Activated naive CD8-positive, alpha-beta T cell treated with anti-CD3 and anti-CD28 coated beads for 36 hours (primary cell): ENCODE results near the gene PLEKHD1. TPM values are rescaled to one million over a fixed set of nuclear protein-coding genes. Genes with fewer than 3 reads are reported as not detected.
A peak's percentile ranks its signal among the peaks of the same experiment; 100 is the strongest.

ENCODE experiments used
- DNase-seq: peaks from one replicate; pipeline ENCODE4 v3.0.0; 2021
- H3K27ac Mint-ChIP-seq: one replicate; pipeline ENCODE4 v1.8.0; 2022; ENCODE audit warnings: mild to moderate bottlenecking, moderate library complexity, mixed read lengths
- H3K27me3 Mint-ChIP-seq: one replicate; pipeline ENCODE4 v1.8.0; 2022; ENCODE audit warnings: mild to moderate bottlenecking, mixed read lengths
- H3K36me3 Mint-ChIP-seq: one replicate; pipeline ENCODE4 v1.8.0; 2021; ENCODE audit warnings: mild to moderate bottlenecking, mixed read lengths
- H3K4me1 Mint-ChIP-seq: one replicate; pipeline ENCODE4 v1.8.0; 2021; ENCODE audit warnings: mixed read lengths
- H3K4me3 Mint-ChIP-seq: one replicate; pipeline ENCODE4 v1.8.0; 2022; ENCODE audit warnings: mild to moderate bottlenecking, moderate library complexity, mixed read lengths
- H3K9me3 Mint-ChIP-seq: one replicate; pipeline ENCODE4 v1.8.0; 2022; ENCODE audit warnings: mixed read lengths
- total RNA-seq, 2 experiments: library from RNA; stranded (reverse); gene quantifications; one replicate each; pipeline ENCODE4 v1.2.3, GENCODE V29; 2021

Gene PLEKHD1
- total RNA-seq, 2 experiments from 2014 or later, result 0.04 TPM; not detected in 1

DNA sequence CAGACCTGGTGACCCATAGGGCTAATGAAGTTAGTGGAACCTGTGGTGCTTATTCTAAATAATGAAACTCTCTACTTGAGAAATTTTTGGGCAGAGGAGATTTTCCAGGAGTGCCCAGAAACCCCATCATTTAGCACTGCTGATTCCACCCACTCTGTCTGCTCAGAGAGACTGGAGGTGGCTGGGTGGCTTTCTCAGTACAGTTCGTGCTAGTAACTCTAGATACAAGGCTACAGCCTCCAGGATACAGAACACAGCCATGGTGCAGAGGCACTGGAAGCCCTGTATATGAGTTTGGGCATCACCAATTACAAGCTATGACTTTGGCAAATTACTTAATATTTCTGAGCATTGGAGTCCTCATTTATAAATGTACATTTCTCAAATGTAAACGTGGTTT lies 57.8 kb downstream of the PLEKHD1 start:
- no peak overlapping the region for H3K27ac Mint-ChIP-seq
- no peak for DNase-seq
- H3K36me3 Mint-ChIP-seq, result no peaks in the 10 kb centered on the region
- peaks cover 8% of the 10 kb centered on the region for H3K4me1 Mint-ChIP-seq
- H3K27me3 Mint-ChIP-seq, result peaks cover 36% of the 10 kb centered on the region
- H3K9me3 Mint-ChIP-seq, result no peaks in the 10 kb centered on the region
- no peak overlapping the region for H3K4me3 Mint-ChIP-seq

DNA sequence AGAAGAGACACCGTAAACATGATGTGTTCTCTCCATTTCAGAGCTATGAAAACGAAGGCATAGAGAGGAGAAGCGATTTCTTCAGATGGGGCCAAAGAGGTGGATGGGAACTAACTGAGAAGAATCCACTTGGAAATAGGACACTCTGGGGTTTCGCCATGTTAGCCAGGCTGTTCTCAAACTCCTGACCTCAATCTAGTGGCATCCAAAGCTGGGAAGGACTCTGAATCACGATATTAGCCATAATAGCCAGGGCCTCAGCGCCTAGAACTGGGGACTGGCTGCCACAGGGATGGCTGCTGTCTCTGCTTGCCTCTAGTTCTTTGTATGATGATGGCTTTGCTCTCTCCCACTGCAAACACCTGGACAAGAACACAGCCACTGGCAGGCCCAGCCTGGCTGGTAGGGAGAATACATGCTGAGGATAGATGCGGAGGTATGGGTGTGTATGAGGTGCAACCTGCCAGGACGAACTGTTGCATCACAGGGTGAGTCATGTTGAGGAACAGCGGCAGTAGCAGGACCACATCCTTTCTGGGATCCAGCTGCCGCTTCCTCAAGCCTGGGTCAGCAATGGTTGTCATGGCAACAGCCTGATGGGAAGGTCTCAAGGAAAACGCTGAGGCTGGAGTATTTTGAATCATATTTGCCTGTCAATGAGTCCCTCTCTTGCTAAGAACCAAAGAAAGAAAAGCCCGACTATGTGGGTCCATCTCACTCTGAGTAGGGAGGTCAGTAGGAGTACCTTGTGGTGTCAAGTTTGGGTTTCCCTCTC lies 59.0 kb downstream of the PLEKHD1 start:
- peaks cover 8% of the 10 kb centered on the region for H3K4me1 Mint-ChIP-seq
- H3K27me3 Mint-ChIP-seq, result peaks cover 34% of the 10 kb centered on the region
- no peaks in the 10 kb centered on the region for H3K9me3 Mint-ChIP-seq
- peak; percentile 43 for DNase-seq
- H3K36me3 Mint-ChIP-seq, result no peaks in the 10 kb centered on the region
- no peak overlapping the region for H3K4me3 Mint-ChIP-seq
- H3K27ac Mint-ChIP-seq, result no peak overlapping the region

DNA sequence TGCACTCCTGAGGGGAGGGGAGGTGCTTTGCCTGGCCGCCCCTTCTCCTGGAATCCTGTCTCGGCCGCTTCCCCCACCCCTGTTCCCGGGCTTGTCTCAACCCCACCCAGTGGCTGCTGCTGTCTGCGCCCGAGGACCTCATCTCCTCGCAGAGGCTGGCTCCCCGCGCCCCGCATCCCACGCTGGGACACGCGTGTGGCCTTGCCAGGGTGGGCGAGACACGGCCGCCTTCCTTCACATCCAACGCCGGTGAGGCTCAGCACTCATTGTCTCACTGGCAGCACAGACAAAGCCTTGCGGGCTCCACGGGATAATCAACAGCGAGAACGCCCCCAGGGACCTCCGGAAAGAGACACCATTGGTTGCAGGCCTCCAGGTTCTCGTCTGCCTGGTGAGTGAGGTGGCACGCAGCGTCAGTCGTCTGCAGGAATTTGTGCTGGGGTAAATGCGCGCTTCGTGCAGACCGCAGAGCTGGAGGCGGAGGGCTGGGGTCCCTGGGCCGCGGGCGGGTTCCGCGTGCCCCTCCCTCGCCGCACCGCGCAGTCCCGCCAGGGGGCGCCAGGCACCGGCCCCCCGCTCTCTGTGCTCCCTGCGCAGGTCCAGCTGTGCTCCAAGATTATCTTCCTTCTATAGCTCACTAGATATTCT lies 63.3 kb downstream of the PLEKHD1 start:
- no peak overlapping the region for H3K27ac Mint-ChIP-seq
- no peak overlapping the region for H3K4me3 Mint-ChIP-seq
- peak; percentile 37 for DNase-seq
- H3K9me3 Mint-ChIP-seq, result no peaks in the 10 kb centered on the region
- no peaks in the 10 kb centered on the region for H3K36me3 Mint-ChIP-seq
- H3K27me3 Mint-ChIP-seq, result peaks cover 46% of the 10 kb centered on the region
- H3K4me1 Mint-ChIP-seq, result peaks cover 8% of the 10 kb centered on the region

DNA sequence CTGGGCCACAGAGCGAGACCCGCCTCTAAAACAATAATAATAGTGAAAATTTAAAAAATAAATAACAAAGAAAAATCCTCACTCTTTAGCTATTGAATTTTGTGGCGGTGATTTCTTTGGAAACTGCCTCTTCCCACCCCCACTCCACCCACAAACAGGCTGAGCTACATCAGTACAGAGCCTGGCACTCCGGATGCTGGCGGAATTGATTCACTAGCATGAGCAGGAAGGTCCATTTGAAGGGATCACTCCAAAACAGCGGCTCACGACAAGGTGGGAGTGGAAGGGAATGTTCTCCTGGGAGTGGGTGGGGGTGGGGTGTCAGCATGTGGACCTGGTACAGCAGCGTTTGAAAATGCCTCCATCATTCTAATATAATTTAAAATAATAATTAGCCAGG lies 64.0 kb downstream of the PLEKHD1 start:
- Mint-ChIP-seq H3K27me3 (peaks cover 53% of the 10 kb centered on the region), H3K27ac (no peak overlapping the region), H3K36me3 (no peaks in the 10 kb centered on the region), H3K9me3 (no peaks in the 10 kb centered on the region), H3K4me1 (peaks cover 7% of the 10 kb centered on the region), H3K4me3 (no peak overlapping the region)
- no peak for DNase-seq

DNA sequence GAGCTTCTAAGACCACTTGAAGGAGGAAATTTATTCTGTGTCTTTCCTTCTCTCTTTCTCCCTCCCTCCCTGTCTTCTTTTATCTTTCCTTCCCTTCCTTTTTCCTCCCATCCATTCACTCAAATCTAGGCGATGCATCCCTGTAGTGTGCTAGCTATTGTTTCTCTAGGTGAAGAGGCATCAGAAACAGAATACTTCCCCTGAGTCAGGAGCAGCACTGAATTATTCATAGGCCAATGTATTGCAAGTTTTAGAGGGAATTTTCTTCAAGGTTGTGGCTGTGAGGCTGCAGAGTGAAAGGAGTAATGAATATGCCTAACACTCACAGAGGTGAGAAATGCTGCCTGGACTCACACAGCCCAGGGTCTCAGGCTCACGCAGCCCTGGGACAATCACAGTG lies 67.0 kb downstream of the PLEKHD1 start:
- H3K36me3 Mint-ChIP-seq, result no peaks in the 10 kb centered on the region
- peaks cover 48% of the 10 kb centered on the region for H3K27me3 Mint-ChIP-seq
- H3K4me3 Mint-ChIP-seq, result no peak overlapping the region
- H3K4me1 Mint-ChIP-seq, result no peaks in the 10 kb centered on the region
- no peak for DNase-seq
- H3K9me3 Mint-ChIP-seq, result no peaks in the 10 kb centered on the region
- no peak overlapping the region for H3K27ac Mint-ChIP-seq

DNA sequence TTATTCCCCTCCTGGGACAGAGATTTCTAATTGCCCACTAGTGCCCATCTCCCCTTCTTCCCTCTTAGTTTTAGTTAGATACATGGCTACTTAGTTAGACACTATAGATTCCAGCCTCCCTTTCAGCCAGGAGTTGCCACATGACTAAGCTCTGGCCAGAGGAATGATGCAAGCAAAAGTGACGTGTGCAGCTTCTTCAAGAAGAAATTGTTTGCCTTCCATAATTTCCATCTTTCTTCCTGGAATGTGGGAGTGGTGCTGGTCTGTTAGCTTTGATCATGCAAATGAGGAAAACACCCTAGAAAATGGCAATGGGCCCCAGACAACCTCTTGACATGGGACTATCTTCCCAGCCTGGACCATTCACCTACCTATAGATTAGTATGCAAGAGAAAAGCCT lies 68.7 kb downstream of the PLEKHD1 start:
- DNase-seq, result no peak
- H3K36me3 Mint-ChIP-seq, result no peaks in the 10 kb centered on the region
- no peak overlapping the region for H3K4me3 Mint-ChIP-seq
- no peaks in the 10 kb centered on the region for H3K4me1 Mint-ChIP-seq
- no peaks in the 10 kb centered on the region for H3K9me3 Mint-ChIP-seq
- H3K27me3 Mint-ChIP-seq, result peaks cover 33% of the 10 kb centered on the region
- H3K27ac Mint-ChIP-seq, result no peak overlapping the region

DNA sequence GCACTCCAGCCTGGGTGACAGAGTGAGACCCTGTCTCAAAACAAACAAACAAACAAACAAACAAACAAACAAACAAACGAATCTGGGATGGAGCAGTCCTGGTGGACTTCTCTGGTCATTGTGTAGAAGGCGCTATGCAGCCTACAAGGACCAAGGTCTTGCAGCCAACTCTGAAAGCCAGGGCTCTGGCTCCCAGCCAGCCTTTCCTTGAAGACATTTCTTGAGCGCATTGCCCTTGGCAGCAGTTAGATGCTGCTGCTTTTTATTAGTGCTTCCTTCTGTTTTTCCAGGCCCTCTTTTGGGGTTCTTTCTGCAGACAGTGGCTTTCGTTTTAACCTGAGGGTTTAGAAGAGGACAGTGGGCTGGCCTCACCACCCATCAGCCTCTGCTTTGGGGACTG lies 70.0 kb downstream of the PLEKHD1 start:
- peaks cover 36% of the 10 kb centered on the region for H3K27me3 Mint-ChIP-seq
- H3K9me3 Mint-ChIP-seq, result no peaks in the 10 kb centered on the region
- no peak overlapping the region for H3K4me3 Mint-ChIP-seq
- no peaks in the 10 kb centered on the region for H3K4me1 Mint-ChIP-seq
- H3K36me3 Mint-ChIP-seq, result no peaks in the 10 kb centered on the region
- H3K27ac Mint-ChIP-seq, result no peak overlapping the region
- no peak for DNase-seq

DNA sequence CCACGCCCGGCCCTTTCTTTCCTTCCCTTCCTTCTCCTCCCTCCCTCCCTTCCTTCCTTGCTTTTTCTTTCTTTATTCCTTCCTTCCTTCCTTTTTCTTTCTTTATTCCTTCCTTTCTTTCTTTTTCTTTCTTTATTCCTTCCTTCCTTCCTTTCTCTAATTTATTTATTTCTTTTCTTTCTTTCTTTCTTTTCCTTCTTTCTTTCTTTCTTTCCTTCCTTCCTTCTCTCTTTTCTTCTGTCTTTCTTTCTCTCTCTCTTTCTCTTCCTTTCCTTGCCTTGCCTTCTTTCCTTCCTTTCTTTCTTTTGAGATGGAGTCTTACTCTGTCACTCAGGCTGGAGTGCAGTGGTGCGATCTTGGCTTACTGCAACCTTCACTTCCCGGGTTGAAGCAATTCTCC lies 74.2 kb downstream of the PLEKHD1 start:
- Mint-ChIP-seq H3K9me3 (no peaks in the 10 kb centered on the region), H3K36me3 (no peaks in the 10 kb centered on the region), H3K4me1 (no peaks in the 10 kb centered on the region), H3K27ac (no peak overlapping the region), H3K27me3 (peaks cover 39% of the 10 kb centered on the region), H3K4me3 (no peak overlapping the region)
- no peak for DNase-seq

DNA sequence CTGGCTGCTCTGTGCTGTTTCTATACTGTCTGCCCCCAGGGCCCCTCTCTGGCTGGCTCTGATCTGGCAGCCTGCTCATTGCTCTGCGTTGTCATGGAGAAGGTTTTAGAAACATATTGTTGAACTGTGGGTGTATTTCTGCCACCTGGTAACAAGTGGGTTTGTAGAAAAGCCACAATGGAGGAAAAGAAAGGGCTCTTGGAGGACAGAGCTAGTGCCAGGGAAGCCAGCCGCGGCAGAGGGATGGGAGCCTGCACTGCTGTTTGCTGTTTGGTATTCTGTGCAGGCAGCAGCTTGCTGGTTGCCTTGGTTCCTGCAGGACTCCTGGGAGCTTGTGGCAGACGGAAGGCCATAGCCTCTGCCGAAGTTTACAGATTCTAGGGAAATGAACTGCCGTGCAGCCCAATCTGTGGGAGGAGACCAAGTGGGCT lies 75.1 kb downstream of the PLEKHD1 start:
- peaks cover 42% of the 10 kb centered on the region for H3K27me3 Mint-ChIP-seq
- no peak overlapping the region for H3K4me3 Mint-ChIP-seq
- H3K36me3 Mint-ChIP-seq, result no peaks in the 10 kb centered on the region
- no peaks in the 10 kb centered on the region for H3K9me3 Mint-ChIP-seq
- no peak overlapping the region for H3K27ac Mint-ChIP-seq
- no peak for DNase-seq
- H3K4me1 Mint-ChIP-seq, result no peaks in the 10 kb centered on the region

DNA sequence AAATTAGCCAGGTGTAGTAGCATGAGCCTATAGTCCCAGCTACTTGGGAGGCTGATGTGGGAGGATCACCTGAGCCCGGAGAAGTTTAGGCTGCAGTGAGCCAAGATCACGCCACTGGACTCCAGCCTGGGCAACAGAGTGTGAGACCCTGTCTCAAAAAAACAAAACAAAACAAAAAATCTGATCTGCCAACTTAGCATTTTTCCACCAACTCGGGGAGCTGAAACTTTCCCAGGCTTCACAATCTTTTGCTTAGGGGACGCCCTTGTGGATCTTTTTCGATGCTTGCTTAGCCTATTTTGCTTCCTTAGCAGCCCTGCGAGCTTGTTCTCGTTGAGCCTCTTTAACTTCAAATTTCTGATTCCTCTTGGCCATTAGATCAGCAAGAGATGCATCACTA lies 76.3 kb downstream of the PLEKHD1 start:
- Mint-ChIP-seq H3K27me3 (peaks cover 45% of the 10 kb centered on the region), H3K27ac (no peak overlapping the region), H3K9me3 (no peaks in the 10 kb centered on the region), H3K36me3 (no peaks in the 10 kb centered on the region), H3K4me3 (no peak overlapping the region), H3K4me1 (no peaks in the 10 kb centered on the region)
- DNase-seq, result no peak

DNA sequence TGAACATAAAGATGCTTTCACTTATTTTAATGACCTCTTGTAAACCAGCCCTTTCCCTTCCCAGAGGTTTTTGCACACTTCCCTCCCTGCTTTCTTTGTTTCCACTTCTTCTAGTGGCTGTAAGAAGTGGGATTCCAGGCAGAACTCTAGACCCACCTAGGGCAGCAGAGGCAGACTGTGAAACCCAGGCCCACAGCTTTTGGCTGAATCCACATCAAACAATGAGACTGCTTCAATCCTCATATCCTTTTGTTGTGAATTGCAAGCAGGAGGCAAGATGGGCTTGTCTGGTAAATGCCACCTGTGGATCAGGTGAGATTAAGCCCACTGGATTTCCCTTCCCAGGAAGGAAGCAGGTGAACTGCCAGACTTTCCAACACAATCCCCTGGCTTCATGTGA lies 77.4 kb downstream of the PLEKHD1 start:
- no peaks in the 10 kb centered on the region for H3K9me3 Mint-ChIP-seq
- no peak for DNase-seq
- H3K4me1 Mint-ChIP-seq, result no peaks in the 10 kb centered on the region
- no peak overlapping the region for H3K4me3 Mint-ChIP-seq
- peaks cover 45% of the 10 kb centered on the region for H3K27me3 Mint-ChIP-seq
- H3K27ac Mint-ChIP-seq, result no peak overlapping the region
- H3K36me3 Mint-ChIP-seq, result no peaks in the 10 kb centered on the region

DNA sequence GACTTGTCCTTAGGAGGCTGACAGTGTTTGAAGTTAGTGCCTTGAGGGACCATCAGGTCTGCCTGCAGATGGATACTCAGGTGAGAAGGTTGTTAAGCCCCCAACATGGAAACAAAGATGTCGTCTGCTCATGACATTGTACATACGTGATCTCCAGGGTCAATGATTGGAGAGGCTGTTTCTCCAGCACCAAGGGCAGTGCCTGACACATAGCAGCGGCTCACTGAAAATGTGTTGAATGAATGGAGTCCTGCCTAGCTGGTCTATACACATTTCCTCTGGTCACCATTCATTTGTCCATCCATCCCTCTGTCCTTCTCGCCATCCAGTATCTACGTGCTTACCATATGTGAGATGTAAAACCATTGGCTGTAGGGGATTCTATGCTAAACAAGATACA lies 83.0 kb downstream of the PLEKHD1 start:
- Mint-ChIP-seq H3K9me3 (no peaks in the 10 kb centered on the region), H3K27ac (no peak overlapping the region), H3K27me3 (peaks cover 61% of the 10 kb centered on the region), H3K4me3 (no peak overlapping the region), H3K36me3 (no peaks in the 10 kb centered on the region), H3K4me1 (no peaks in the 10 kb centered on the region)
- DNase-seq, result no peak

DNA sequence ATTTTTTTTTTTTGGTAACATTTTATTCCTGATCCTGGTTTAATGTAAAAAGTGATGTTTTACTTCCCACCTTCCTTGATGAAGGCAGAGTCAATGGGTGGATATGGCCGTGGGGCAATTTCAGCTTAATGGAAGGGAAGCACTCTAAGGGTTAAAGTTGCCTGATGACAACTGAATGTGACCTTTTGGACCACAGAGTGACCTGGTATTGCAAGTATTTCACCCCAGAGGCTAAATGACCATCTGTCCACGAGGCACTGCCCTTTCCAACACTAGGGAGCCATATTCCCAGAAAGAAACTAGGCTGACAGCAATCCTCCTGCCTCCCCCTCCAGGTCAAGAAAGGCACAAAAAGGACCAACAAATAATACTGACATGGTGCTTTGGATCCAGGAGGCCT lies 85.3 kb downstream of the PLEKHD1 start:
- H3K4me1 Mint-ChIP-seq, result peaks cover 9% of the 10 kb centered on the region

DNA sequence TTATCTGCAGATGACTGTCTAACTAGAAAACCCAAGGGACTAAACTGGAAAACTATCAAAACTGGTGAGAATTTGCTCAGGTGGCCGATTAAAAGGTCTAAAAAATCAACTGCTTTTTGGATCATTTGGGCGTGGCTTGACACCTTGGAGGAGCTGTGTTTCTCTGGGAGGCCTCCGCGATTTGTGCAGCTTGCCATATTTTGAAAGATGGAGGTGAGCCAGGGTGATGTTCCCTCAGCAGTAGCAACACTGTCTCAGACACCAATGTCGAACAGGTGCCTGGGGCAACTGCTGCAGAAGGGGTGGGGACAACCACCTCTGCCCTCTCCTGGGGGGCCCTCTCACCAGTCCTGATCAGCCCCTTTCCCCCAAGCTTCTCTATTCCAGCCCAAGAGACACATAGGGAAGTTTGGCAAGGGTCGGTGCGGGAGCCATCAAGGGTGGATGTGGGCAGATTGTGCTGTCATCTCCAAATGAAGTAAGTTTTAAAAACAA lies 86.4 kb downstream of the PLEKHD1 start:
- Mint-ChIP-seq H3K9me3 (no peaks in the 10 kb centered on the region), H3K4me3 (no peak overlapping the region), H3K36me3 (no peaks in the 10 kb centered on the region), H3K27me3 (peaks cover 75% of the 10 kb centered on the region), H3K27ac (no peak overlapping the region), H3K4me1 (peaks cover 9% of the 10 kb centered on the region)
- no peak for DNase-seq

More for the DNA sequence above, 85.3 kb downstream of the PLEKHD1 start:
- H3K9me3 Mint-ChIP-seq, result no peaks in the 10 kb centered on the region
- H3K36me3 Mint-ChIP-seq, result no peaks in the 10 kb centered on the region
- H3K4me3 Mint-ChIP-seq, result no peak overlapping the region
- no peak overlapping the region for H3K27ac Mint-ChIP-seq
- no peak for DNase-seq
- H3K27me3 Mint-ChIP-seq, result peaks cover 66% of the 10 kb centered on the region

DNA sequence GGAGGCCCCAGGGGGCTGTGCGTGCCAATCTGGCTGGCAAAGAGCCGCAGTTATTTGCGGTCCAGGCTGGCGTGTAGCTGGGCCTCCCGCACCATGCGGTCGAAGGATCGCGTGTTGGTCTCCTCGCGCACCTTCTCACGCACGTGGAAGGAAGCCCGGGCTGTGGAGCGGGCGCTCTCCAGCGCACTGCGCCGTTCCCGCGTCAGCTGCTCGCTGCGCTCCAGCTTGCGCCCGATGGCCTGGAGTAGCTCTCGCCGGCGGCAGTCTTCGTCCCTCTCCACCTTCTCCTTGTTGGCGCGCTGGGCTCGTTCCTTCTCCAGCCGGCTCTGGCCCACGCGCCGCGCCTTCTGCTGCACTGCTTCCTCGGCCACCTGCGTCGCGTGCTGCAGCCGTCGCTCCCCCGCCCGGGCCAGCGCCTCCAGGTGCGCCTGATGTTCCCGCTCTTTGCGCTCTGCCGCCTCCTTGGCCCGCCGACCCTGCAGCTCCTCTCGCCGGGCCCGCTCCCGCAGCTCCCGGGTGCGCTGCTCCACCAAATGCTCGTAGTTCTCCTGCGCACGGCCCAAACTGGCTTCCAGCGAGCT lies 87.0 kb downstream of the PLEKHD1 start:
- Mint-ChIP-seq H3K9me3 (no peaks in the 10 kb centered on the region), H3K4me3 (no peak overlapping the region), H3K27ac (no peak overlapping the region), H3K4me1 (peaks cover 9% of the 10 kb centered on the region), H3K36me3 (no peaks in the 10 kb centered on the region), H3K27me3 (peaks cover 80% of the 10 kb centered on the region)
- peak; percentile 11 for DNase-seq
